DMS53 (cell line): ENCODE measurements around the gene CEACAM1.
"Not testable (repeated sequence)": the region's sequence is repeated elsewhere in the genome, so short reads cannot be mapped to it uniquely, and the experiment has no call there.

Experiments
- DNase-seq: peaks from one replicate; lab custom pipeline; 2025; lab: John Stamatoyannopoulos, UW

CEACAM1 gene

GRCh38 chr19:42548552-42548951 lies 20.3 kb upstream of the CEACAM1 start:
- DNase-seq, result no peak

GRCh38 chr19:42547929-42548328 lies 19.6 kb upstream of the CEACAM1 start:
- DNase-seq, result no peak

GRCh38 chr19:42546831-42547500 lies 18.7 kb upstream of the CEACAM1 start:
- DNase-seq, result no peak

GRCh38 chr19:42544146-42544545 lies 15.9 kb upstream of the CEACAM1 start:
- DNase-seq, result no peak

GRCh38 chr19:42542791-42543190 lies 14.5 kb upstream of the CEACAM1 start:
- DNase-seq, result no peak

- DNase-seq, result no peak
Observed at GRCh38 chr19:42540071-42540553, 11.8 kb upstream of the CEACAM1 start.

GRCh38 chr19:42538841-42539709 lies 10.8 kb upstream of the CEACAM1 start:
- no peak for DNase-seq

GRCh38 chr19:42535276-42535675 lies 7.0 kb upstream of the CEACAM1 start:
- DNase-seq, result not testable (repeated sequence)

- DNase-seq, result no peak
Observed at GRCh38 chr19:42534391-42534790, 6.1 kb upstream of the CEACAM1 start.

- no peak for DNase-seq
Observed at GRCh38 chr19:42532891-42533290, 4.6 kb upstream of the CEACAM1 start.

- DNase-seq, result peak; percentile 24
Observed at GRCh38 chr19:42531313-42531712, 3.0 kb upstream of the CEACAM1 start.

GRCh38 chr19:42529248-42529764 lies 1.0 kb upstream of the CEACAM1 start:
- peak; percentile 84 for DNase-seq

- DNase-seq, result no peak
Observed at GRCh38 chr19:42524943-42525342, 3.3 kb downstream of the CEACAM1 start.

GRCh38 chr19:42524250-42524649 lies 4.0 kb downstream of the CEACAM1 start:
- no peak for DNase-seq

GRCh38 chr19:42522262-42522661 lies 6.0 kb downstream of the CEACAM1 start:
- DNase-seq, result not testable (repeated sequence)

GRCh38 chr19:42521346-42522030 lies 6.8 kb downstream of the CEACAM1 start:
- DNase-seq, result no peak

- DNase-seq, result no peak
Observed at GRCh38 chr19:42519108-42519507, 9.2 kb downstream of the CEACAM1 start.

GRCh38 chr19:42516771-42517170 lies 11.5 kb downstream of the CEACAM1 start:
- DNase-seq, result no peak

GRCh38 chr19:42515241-42515832 lies 12.9 kb downstream of the CEACAM1 start:
- DNase-seq, result no peak

- DNase-seq, result no peak
Observed at GRCh38 chr19:42514449-42514848, 13.8 kb downstream of the CEACAM1 start.

- no peak for DNase-seq
Observed at GRCh38 chr19:42512743-42513304, 15.5 kb downstream of the CEACAM1 start.
